Astrocyte of the hippocampus (primary cell): ENCODE measurements around the gene RNF10.
"Not testable (repeated sequence)": the region's sequence is repeated elsewhere in the genome, so short reads cannot be mapped to it uniquely, and the experiment has no call there.

Experiments used
- DNase-seq: peaks from one replicate; pipeline ENCODE4 v3.0.0; 2011; ENCODE audit warnings: low read depth, low spot score

The RNF10 gene

GRCh38 chr12:120534203-120534702, at the start of gene RNF10:
Gene RNF10, plus strand, starts transcription at chr12:120534356. Its CDS starts 456 bp downstream, at chr12:120534812.
- peak; percentile 93 for DNase-seq

- DNase-seq, result no peak
Observed at GRCh38 chr12:120485961-120486881, 47.9 kb upstream of the RNF10 start.

DNA sequence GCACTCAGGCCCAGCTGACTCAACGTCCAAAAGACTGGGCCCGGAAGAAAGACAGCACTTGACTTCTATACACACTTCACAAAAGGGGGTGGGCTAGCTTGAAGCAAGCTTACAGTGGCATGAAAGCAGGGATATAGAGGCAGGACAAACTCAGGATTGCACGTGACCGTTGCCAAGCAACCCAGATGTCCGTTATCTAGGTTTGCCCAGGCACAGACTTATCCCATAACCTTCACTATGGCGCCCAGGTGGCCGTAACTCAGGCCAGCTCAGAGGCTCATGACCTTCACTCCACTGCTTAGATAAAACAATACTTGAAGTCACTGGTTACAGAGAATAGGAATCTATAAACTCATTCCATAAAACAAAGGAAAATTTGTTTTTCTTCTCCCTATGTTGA, 46.6 kb upstream of the RNF10 start:
- not testable (repeated sequence) for DNase-seq

DNA sequence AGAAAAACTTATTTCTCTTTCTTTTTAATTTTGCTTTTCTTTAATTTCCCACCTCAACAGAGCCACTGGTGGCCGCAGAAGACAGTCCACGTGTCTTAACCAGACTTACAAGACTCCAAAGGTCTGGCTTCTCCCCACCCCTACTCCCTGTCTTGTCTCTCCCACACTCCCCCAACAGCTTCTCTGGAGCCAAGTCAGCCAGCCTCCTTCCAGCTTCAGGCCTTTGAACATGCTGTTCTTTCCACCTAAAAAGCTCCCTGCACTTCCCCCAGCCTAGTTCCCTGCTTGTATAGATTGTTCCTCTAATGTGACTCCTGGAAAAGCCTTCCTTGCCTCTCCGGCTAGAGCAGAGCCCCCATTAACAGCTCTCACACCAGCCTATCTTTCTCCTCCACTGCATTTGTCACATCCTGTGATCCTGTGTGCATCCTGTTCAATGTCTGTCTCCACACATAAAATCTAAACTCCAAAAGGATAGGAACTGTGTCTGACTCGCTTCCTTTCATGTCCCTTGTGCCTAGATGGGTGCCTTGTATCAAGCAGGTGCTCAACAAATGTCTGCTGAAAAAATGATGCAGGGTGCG, 46.0 kb upstream of the RNF10 start:
- DNase-seq, result no peak

DNA sequence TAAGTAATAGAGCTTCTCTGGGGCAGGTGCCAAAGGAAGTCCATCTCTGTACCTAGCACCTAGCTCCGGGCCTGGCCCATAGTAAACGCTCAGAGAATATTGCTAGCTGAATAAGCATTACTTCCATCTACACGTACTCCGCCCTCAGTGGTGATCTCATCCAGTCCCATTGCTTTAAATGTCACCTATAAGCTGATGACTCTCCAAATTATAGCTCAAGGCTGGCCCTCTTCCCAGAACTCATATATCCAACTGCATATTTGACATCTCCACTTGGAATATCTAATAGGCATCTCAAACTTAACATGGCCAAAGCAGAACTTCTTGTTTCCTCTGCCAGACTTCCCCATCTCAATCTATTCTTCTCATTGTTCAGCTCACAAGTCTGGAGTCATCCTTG, 45.1 kb upstream of the RNF10 start:
- no peak for DNase-seq

DNA sequence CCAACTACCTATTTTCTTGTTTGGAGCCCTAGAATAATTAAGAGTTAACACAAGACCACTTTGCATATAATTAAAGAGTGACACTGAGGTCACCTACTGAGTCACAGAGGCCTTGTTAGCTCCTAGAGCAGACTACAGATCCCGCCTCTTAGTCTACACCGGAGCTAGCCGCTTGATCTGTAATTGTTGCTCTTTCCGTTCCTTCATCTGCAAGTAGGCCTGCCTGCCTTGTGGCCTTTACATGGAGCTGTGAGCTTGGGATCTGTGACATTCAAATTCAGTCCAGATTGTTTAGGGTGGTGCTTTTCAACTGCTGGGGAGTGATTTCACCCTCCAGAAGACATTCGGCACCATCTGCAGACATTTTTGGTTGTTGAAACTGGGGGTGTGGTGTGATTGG, 43.8 kb upstream of the RNF10 start:
- DNase-seq, result no peak

- DNase-seq, result no peak
Observed at GRCh38 chr12:120490833-120491512, 43.2 kb upstream of the RNF10 start.

- peak; percentile 18 for DNase-seq
Observed at GRCh38 chr12:120495186-120495730, 38.9 kb upstream of the RNF10 start.

- DNase-seq, result peak; percentile 98
Observed at GRCh38 chr12:120495731-120496412, 38.3 kb upstream of the RNF10 start, which contains the start of gene DYNLL1. Gene DYNLL1, plus strand, starts transcription at chr12:120496113. Its CDS starts 309 bp downstream, at chr12:120496422.

- DNase-seq, result peak; percentile 61
Observed at GRCh38 chr12:120496413-120497340, 37.5 kb upstream of the RNF10 start.

GRCh38 chr12:120497524-120498150, 36.5 kb upstream of the RNF10 start:
- peak; percentile 27 for DNase-seq

- no peak for DNase-seq
Observed at GRCh38 chr12:120498870-120499515, 35.2 kb upstream of the RNF10 start.

- DNase-seq, result peak; percentile 13
Observed at GRCh38 chr12:120500581-120500980, 33.6 kb upstream of the RNF10 start.

GRCh38 chr12:120504587-120504986, 29.6 kb upstream of the RNF10 start:
- DNase-seq, result no peak

GRCh38 chr12:120508537-120508936, 25.6 kb upstream of the RNF10 start:
- DNase-seq, result no peak

GRCh38 chr12:120514002-120514401, 20.2 kb upstream of the RNF10 start:
- no peak for DNase-seq

GRCh38 chr12:120515496-120515895, 18.7 kb upstream of the RNF10 start:
- DNase-seq, result no peak

DNA sequence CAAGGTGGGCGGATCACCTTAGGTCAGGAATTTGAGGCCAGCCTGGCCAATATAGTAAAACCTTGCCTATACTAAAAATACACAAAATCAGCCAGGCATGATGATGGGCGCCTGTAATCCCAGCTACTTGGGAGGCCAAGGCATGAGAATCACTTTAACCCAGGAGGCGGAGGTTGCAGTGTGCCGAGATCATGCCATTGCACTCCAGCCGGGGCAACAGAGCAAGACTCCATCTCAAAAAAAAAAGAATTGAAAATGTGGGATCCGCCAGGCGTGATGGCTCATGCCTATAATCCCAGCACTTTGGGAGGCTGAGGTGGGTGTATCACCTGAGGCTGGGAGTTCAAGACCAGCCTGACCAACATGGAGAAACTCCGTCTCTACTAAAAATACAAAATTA, 14.8 kb upstream of the RNF10 start:
- DNase-seq, result not testable (repeated sequence)

DNA sequence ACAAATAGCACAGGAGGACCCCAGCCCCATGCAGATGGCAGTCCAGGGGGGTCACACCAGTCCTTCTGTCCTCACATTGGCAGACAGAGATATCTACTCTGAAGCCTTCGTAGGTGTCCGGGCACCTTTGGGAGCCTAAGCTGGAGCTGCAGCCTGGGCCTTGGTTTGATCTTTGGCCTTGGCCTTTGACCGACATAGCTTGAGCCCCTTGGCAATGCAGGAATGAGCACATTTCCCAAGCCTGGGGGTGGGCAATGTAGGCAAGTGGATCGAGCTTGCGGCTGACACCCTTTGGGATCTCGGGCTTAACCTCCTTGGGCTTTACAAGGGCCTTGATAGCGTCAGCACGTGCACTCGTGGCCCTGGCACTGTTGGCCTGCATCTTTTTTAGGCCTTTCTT, 11.6 kb upstream of the RNF10 start:
- no peak for DNase-seq
